Measurements from ENCODE around the gene SMYD3. TPM values are rescaled to one million over a fixed set of nuclear protein-coding genes. Genes with fewer than 3 reads are reported as not detected.

Gene SMYD3
- total RNA-seq, 1 experiment from 2014 or later, result 25.5 TPM

GRCh38 chr1:245869847-245870246, 637.2 kb downstream of the SMYD3 start:
- H3K27me3 Mint-ChIP-seq (ENCODE audit: low read depth), result no peaks in the 10 kb centered on the region; the same call in 1 of the 2 replicates
- no peak overlapping the region for H2BK20ac ChIP-seq (ENCODE audit: low read depth, low read length, poor library complexity, severe bottlenecking)
- no peak overlapping the region for H3K4me2 ChIP-seq (ENCODE audit: insufficient read depth, insufficient read length, low read length)
- H3K4ac ChIP-seq (ENCODE audit: low read depth, low read length), result no peak overlapping the region
- no peaks in the 10 kb centered on the region for H4K20me1 ChIP-seq (ENCODE audit: control insufficient read depth, insufficient read depth, insufficient read length)
- no peak overlapping the region for H3K18ac ChIP-seq (ENCODE audit: insufficient read length, low read depth, low read length)
- no peak for DNase-seq
- no peaks in the 10 kb centered on the region for H3K79me1 ChIP-seq (ENCODE audit: insufficient read depth, low read depth, low read length, poor library complexity, severe bottlenecking)
- H3K79me2 ChIP-seq (ENCODE audit: insufficient read depth, low read length), result no peaks in the 10 kb centered on the region
- no peak overlapping the region for H3K14ac ChIP-seq (ENCODE audit: insufficient read depth, low read length)
- no peak for TF ChIP-seq CTCF (conservative IDR thresholded peaks at IDR 0.05)
- no peaks in the 10 kb centered on the region for H3K4me1 ChIP-seq (ENCODE audit: insufficient read depth, low read length)
- no peaks in the 10 kb centered on the region for H3K9me3 Mint-ChIP-seq
- no peak overlapping the region for H2BK120ac ChIP-seq (ENCODE audit: low read depth, low read length, poor library complexity, severe bottlenecking)
- H3K27ac Mint-ChIP-seq, result no peak overlapping the region; a peak in 1 of 7 replicates
- H2BK15ac ChIP-seq (ENCODE audit: low read depth, low read length), result no peak overlapping the region
- H3K4me3 Mint-ChIP-seq, result no peak overlapping the region
- no peaks in the 10 kb centered on the region for H3K23me2 ChIP-seq (ENCODE audit: insufficient read length, low read depth, low read length, poor library complexity, severe bottlenecking)
- no peaks in the 10 kb centered on the region; a peak in 1 of 7 replicates for H3K36me3 Mint-ChIP-seq (ENCODE audit: insufficient read depth in 1 of 3, low read depth in 3 of 3)
- no peak overlapping the region for H4K8ac ChIP-seq (replicated peaks; ENCODE audit: insufficient read length, low read depth, low read length)
- H2AK5ac ChIP-seq (ENCODE audit: insufficient read length, low read length), result no peak overlapping the region
- H2BK5ac ChIP-seq (ENCODE audit: insufficient read length, low read length), result no peak overlapping the region
- H2BK12ac ChIP-seq (ENCODE audit: insufficient read length, low read depth, low read length), result no peak overlapping the region
- H3K27me3 ChIP-seq (ENCODE audit: insufficient read depth, low read length), result no peaks in the 10 kb centered on the region
- no peak overlapping the region for H3K23ac ChIP-seq (ENCODE audit: insufficient read length, low read depth, low read length)
- no peaks in the 10 kb centered on the region for H3K9me3 ChIP-seq (ENCODE audit: control insufficient read depth, low read depth, low read length)
- no peak overlapping the region for H3K9ac ChIP-seq (ENCODE audit: extremely low read depth, insufficient read length, low read length)
- no CpG with 5 or more reads among the region's 7 CpGs for WGBS (ENCODE audit: extremely low coverage, insufficient read length, low lambda C conversion rate)
- no peaks in the 10 kb centered on the region; a peak in 1 of 4 replicates for H3K4me1 Mint-ChIP-seq
- H4K5ac ChIP-seq (ENCODE audit: insufficient read length, low read depth, low read length), result no peak overlapping the region
- no peak overlapping the region for H4K91ac ChIP-seq (ENCODE audit: insufficient read length, low read depth, low read length)
- no peak overlapping the region for H3T11ph ChIP-seq (ENCODE audit: low read length)
- H3K27ac ChIP-seq (ENCODE audit: insufficient read length, low read depth, low read length), result no peak overlapping the region
- H3K56ac ChIP-seq (ENCODE audit: insufficient read length, low read depth, low read length), result no peak overlapping the region
- no peak overlapping the region for H2AFZ ChIP-seq (ENCODE audit: low read length)

Data from H9 (cell line).